Renal cortical epithelial cell (primary cell): ENCODE results near the gene SOX12. TPM values are rescaled to one million over a fixed set of nuclear protein-coding genes. Genes with fewer than 3 reads are reported as not detected.
"Not testable (repeated sequence)": the region's sequence is repeated elsewhere in the genome, so short reads cannot be mapped to it uniquely, and the experiment has no call there.

Experiments
- DNase-seq: peaks from one replicate; pipeline ENCODE4 v3.0.0-alpha.2; 2011; ENCODE audit warnings: low read depth
- total RNA-seq: library from RNA; depleted of rRNA; stranded (reverse); fragments of >200 nt; gene quantifications from 2 replicates; pipeline ENCODE4 v1.2.3, GENCODE V29; 2014

The SOX12 gene
- total RNA-seq, 1 donor from 2014 or later: 12.7 TPM

GRCh38 chr20:362271-363254 is 37.2 kb downstream of the SOX12 start:
- DNase-seq: peak; percentile 91

GRCh38 chr20:363319-364078 is 38.1 kb downstream of the SOX12 start:
- peak; percentile 57 for DNase-seq

GRCh38 chr20:364905-365794 is 39.8 kb downstream of the SOX12 start:
- DNase-seq: peak; percentile 88

- peak; percentile 49 for DNase-seq
Measured at GRCh38 chr20:366041-366718, 40.8 kb downstream of the SOX12 start.

GRCh38 chr20:366719-367485 is 41.5 kb downstream of the SOX12 start:
- no peak for DNase-seq

GRCh38 chr20:367486-367887 is 42.1 kb downstream of the SOX12 start:
- no peak for DNase-seq

GRCh38 chr20:368915-369314 is 43.6 kb downstream of the SOX12 start:
- DNase-seq: no peak

- peak; percentile 33 for DNase-seq
Measured at GRCh38 chr20:370151-370600, 44.8 kb downstream of the SOX12 start.

GRCh38 chr20:370977-371754 is 45.8 kb downstream of the SOX12 start:
- DNase-seq: no peak

- peak; percentile 91 for DNase-seq
Measured at GRCh38 chr20:371755-372542, 46.6 kb downstream of the SOX12 start.

GRCh38 chr20:372543-373082 is 47.3 kb downstream of the SOX12 start:
- DNase-seq: not testable (repeated sequence)

GRCh38 chr20:373171-373890 is 48.0 kb downstream of the SOX12 start:
- DNase-seq: peak; percentile 56

GRCh38 chr20:375265-375889 is 50.0 kb downstream of the SOX12 start:
- DNase-seq: no peak

- no peak for DNase-seq
Measured at GRCh38 chr20:376089-376488, 50.7 kb downstream of the SOX12 start.

- no peak for DNase-seq
Measured at GRCh38 chr20:376750-377149, 51.4 kb downstream of the SOX12 start.

GRCh38 chr20:377578-377977 is 52.2 kb downstream of the SOX12 start:
- not testable (repeated sequence) for DNase-seq

GRCh38 chr20:378961-379336 is 53.6 kb downstream of the SOX12 start:
- DNase-seq: no peak
